Esophagus mucosa (tissue), 1 donor: Measurements from ENCODE around the gene VCL. TPM values are rescaled to one million over a fixed set of nuclear protein-coding genes. Genes with fewer than 3 reads are reported as not detected.
"Not testable (repeated sequence)": the region's sequence is repeated elsewhere in the genome, so short reads cannot be mapped to it uniquely, and the experiment has no call there.

ENCODE experiments used
- ATAC-seq: fragments of 200-7000 bp; cut with Tn5 transposase; one replicate; pipeline ENCODE4 v1.9.1; 2020
- total RNA-seq: library from RNA; stranded (reverse); gene quantifications from one replicate; pipeline ENCODE4 v1.2.4, GENCODE V29; 2023
- donor health status: DM: yes; HTN: yes; CAD: no.

The VCL gene
- 70.2 TPM for total RNA-seq

DNA sequence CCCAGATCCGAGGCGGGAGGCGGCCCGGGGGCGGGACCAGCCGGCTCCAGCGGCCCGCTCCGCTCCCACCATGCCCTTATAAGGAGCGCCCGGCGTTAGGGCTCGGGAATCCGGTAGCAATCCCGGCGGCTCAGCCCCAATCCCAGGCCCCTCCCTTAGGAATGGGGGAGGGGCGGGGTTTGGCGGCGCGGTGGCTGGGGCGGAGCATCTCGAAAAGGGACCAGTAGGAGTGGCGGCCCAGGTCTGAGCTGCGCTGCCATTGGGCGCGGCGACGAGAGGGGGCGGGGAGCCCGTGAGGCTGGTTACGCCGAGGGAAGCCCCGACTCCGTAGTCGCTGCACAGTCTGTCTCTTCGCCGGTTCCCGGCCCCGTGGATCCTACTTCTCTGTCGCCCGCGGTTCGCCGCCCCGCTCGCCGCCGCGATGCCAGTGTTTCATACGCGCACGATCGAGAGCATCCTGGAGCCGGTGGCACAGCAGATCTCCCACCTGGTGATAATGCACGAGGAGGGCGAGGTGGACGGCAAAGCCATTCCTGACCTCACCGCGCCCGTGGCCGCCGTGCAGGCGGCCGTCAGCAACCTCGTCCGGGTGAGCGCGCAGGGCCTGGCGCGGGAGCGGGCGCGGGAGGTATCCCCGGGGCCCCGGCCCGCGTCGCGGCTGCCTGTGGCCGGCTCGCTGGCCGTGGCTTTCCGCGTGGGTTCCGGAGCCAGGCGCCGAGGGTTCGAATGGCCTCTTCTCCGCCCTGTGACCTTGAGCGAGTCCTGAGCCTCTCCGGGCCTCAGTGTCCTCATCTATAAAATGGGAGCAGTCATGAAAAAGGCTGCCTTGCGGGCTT is at the start of gene VCL:
TSS of gene VCL (plus strand) at position 330 of the 836 bp plus-strand sequence. CDS start at position 422, 92 bp downstream.
- ATAC-seq: peak; percentile 96

DNA sequence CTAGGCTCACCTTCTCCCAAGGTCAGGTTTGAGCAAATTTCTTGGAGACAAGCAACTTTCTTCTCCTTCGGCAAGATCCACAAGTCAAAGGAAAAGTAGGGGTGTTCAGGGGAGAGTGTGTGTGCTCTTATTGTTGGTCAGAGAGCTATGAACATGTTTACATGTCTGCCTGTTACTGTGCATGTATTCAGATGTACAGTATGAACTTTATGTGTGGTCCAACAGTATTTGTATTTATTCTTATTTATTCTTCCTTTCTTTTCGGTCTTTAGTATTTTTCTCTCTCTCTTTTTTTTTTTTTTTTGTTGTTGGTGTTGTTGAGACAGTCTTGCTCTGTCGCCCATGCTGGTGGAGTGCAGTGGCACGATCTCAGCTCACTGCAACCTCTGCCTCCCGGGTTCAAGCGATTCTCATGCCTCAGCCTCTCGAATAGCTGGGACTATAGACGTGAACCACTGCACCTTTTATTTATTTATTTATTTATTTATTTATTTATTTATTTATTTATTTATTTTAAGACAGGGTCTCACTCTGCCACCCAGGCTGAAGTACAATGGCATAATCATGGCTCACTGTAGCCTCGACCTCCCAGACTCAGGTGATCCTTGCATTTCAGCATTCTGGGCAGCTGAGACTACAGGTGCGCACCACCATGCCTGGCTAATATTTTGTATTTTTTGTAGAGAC is 48.8 kb upstream of the VCL start:
- ATAC-seq: no peak

DNA sequence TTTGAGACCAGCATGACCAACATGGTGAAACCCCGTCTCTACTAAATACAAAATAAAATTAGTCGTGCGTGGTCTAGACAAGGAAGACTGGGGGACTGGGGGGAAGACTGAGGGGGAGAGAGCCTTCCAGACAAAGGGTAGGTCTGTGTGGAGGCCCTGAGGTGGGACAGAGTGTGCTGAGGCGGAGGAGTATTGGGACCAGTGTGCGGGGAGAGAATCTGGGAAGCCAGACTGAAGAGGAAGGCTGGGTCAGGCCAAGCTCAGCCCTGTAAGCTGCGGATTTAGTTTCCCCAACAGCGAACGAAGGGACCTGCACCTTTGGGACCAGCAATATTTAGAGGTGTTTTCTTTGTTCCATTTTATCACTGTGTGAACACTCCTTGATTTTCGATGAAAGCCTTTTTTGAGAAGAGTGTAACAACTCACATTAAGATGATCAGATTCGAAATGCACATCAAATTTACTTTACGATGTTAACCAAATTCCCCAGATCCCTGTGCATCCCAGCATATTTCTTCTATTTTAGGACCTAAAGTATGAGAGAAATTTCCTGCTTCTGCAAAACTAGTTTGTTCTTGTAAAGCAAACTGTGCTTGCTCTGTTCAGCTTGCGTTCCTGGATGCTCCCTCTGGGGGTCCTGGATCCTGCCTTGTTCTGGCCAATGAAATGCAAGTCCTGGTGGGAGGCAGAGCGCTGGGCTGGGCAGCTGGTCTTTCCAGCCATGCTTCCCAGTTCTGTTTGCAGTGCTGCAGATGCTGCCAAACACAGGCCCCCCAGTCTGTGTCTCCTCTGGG is 47.6 kb upstream of the VCL start:
- ATAC-seq: peak; percentile 17

DNA sequence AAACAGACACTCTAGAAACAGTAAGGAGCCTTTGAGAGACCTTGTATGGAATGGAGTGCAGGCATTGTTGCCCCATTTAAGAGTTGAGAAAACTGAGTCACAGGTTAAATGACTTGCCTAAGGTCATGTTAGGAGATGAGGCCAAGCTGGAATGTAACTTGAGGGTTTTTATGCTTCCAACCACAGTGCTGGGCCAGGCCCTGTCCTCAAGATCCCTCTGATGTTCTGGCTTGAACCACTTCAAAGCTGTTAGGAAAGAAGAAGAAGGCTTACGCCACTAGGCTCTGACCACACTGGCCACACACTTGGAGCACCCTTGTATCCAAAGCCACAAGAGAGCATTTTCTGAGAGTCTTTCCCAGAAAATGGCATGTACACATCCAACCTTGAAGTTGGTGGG is 44.3 kb upstream of the VCL start:
- ATAC-seq: no peak

DNA sequence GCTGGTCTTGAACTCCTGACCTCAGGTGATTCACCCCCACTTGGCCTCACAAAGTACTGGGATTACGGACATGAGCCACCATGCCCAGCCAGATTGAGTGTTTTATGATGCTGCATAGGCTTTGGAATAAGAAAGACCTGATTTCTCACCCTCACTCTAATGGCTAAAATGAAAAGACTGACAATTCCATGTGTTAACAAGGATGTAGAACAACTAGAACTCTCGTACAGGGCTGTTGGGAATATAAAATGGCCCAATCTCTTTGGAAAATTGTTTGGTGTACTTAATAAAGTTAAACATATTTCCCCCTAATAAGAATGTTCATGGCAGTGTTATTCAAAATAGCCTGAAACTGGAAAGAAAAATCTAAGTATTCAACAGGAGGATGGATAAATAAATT is 43.2 kb upstream of the VCL start:
- ATAC-seq: no peak

DNA sequence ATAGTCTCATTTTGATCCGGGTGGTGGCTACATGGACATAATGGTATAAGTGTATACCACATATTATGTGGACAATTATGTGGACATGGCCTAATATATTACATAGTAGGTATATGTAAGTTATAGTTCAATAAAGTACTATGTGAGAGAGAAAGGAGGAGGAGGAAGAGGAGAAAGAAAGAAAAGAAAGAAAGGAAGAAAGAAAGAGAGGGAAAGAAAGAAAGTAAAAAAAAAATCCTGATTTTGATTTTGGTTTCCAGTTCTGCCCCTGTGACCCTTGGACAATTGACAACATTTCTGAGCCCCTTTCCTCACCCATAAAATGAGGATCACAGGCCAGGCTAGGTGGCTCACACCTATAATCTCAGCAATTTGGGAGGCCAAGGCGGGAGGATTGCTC is 42.2 kb upstream of the VCL start:
- ATAC-seq: no peak

DNA sequence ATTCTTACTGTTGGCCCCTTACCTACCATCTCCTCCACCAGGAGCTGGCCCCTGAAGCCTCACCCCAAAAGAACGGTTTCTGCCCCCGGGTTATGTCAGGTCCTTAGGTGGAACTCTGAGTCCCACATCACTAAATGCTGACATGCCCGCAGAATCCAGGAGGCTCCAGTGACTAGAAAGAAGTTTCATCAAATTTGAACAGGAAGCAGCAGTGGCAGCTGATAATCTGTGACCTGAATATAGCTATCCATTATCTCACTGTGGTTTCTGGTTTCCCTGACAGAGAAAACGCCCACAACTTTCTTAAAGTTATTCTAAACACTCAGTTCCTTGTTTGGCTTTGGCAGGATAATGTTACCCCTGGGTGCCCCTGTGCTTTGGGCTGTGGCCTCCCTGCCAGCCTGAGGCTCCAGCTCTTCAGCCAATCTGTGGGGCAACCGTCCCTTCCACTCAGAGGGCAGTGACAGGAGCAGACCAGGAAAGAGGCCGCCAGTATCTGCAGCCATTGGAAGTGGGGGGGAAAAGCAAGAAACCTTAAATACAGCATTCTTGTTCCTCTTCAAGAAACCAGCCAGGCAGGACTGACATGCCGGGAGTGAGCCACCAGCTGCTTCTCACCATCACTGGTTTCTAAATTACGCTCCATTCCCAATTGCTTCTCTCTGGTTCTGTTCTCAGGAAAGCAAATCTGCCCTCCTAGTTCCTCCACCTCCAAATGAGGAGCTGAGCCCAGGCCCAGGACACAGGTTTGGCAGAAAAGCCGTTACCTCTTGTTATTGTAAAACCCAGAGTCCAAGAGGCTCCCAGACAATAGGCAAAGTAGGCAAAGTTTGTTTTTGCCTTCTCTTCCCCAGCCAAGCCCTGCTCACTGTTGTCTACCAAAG is 41.2 kb upstream of the VCL start:
- peak; percentile 50 for ATAC-seq

DNA sequence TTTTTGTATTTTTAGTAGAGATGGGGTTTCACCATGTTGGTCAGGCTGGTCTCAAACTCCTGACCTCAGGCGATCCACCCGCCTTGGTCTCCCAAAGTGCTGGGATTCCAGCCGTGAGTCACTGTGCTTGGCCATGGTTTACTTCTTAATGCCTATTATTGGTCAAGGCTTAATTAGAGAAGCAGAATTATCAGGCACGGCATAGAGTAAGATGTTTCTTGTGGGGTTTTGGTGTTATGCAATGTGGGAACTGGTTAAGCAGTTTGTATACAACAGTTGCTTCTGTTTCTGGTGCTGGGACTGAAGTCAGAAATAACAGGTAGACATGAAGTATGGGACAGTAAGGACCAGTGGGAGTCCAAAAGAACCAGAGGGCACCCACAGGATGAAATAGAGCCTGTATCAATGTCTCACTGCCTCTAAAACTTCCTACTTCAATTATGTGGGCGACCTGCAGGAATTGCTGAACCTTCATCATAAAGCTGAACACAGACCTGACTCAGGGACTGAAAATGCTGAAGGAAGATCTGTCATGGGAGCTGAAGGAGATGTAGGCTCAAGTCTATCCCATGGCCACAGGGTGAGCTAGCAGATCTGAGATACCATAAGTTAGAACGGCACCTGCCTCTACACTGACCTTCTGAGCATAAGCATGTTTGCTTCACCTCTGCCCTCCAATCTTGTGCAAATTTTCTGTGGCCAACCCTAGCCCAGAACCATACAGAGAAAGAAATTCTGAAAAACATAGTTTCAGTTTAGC is 38.3 kb upstream of the VCL start:
- ATAC-seq: no peak

DNA sequence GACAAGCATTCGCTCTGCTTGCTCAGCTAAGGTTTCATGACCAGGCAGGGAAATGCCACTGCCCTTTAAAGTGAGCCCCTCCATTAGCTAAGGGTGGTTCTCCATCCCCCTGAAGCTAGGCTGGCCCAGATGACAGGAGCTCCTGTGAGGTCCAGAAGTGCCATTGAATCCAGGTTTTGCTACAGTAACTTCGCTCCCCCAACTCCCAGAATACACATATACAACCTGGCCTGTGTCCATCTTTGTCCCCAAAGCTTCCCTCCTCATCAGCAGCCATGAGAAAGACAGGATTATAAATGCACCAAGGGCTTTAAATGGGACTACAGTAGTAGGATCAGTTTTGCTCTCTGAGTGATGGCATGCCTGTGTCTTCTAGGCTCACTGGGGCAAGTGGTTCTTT is 35.5 kb upstream of the VCL start:
- ATAC-seq: no peak

DNA sequence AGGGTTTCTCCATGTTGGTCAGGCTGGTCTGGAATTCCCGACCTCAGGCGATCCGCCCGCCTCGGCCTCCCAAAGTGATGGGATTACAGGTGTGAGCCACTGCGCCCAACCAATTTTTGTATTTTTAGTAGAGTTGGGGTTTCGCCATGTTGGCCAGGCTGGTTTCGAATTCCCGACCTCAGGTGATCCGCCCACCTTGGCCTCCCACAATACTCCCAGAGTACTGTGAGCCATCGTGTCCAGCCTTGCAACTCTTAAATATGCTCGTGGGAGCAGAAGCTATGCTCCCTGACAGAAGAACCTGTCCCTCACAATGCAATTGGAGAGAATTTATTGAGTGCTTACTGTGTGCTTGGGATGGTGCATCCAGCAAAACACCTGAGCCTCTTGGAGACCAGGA is 34.4 kb upstream of the VCL start:
- ATAC-seq: not testable (repeated sequence)

DNA sequence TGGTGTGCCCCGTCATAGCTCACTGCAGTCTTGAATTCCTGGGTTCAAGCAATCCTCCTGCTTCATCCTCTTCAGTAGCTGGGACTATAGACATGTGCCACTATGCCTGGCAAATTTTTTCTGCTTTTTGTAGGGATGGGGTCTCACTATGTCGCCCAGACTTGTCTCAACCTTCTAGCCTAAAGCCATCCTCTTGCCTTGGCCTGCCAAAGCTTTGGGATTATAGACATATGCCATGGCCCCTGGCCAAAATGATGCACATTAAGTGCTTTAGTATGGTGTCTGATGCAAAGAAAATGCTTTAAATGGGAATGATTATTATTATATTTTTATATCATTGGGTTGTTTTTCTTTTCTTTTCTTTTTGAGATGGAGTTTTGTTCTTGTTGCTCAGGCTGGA is 33.2 kb upstream of the VCL start:
- ATAC-seq: no peak

DNA sequence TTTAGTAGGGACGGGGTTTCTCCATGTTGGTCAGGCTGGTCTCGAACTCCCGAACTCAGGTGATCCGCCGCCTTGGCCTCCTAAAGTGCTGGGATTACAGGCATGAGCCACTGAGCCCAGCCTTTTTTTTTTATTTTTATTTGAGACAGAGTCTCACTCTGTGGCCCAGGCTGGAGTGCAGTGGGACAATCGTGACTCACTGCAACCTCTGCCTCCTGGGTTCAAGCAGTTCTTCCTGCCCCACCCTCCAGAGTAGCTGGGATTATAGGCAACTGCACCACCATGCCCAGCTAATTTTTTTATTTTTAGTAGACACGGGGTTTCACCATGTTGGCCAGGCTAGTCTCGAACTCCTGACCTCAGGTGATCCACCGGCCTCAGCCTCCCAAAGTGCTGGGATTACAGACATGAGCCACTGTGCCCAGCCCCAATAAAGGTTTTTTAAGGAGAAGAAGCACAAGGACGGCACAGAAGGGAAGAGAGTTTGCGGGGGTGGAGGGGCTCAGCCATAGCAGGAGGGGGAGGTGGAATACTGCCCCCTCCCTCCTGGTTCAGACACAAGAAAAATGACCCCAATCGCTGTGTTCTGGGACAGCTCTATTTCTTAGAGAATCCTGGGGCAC is 32.5 kb upstream of the VCL start:
- ATAC-seq: peak; percentile 40

DNA sequence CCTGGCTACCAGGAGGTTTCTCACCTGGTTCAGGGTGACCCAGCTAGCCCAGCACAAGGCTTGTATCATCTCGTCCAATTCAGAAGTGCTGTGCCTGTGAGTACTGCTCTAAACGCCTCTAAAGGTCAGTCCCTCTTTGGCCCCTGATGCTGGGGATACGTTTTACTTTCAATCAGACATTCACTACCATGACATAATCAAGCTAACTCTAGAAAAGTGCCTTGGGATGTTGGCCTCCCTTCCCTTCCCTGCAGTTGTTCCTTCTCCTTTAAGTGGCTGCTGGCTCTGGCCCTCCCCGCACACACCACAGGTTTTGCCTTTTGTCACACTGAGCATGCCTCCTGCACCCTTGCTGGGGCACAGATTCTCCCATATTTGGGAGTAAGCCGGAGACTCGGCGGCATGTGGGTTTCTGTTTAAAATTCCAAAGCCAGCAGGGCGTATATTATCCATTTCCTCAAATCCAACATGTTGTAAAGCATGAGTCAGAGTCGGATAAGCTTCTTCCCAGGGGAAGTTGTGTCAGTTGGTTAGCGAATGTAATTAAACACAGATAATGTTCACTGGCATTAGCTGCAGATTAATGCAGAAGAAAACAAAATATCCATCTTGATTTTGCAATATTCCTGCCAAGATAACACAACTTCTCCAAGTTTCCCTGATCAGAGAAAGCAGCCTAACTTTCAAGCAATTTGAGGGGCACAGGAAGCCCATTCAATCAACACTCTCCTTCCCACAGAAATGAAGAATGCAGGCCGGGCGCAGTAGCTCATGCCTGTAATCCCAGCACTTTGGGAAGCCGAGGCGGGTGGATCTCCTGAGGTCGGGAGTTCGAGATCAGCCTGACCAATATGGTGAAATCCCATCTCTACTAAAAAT is 31.8 kb upstream of the VCL start:
- ATAC-seq: peak; percentile 91

DNA sequence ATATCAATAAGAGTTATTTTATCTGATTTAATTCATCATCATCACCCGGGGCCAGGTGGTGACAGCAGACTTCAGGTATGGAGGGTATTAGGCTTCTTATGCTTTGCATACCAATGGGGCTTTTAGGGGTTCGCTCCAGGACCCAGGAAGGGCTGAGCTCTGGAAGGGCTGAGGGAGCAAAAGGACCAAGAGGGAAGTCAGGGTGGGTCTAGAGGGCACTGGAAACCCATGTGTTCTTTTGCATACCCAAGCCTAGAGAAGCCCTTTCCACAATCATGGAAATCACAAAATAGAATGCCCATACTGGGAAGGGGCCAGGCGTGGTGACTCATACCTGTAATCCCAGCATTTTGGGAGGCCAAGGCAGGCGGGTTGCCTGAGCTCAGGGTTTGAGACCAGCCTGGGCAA is 30.9 kb upstream of the VCL start:
- no peak for ATAC-seq

DNA sequence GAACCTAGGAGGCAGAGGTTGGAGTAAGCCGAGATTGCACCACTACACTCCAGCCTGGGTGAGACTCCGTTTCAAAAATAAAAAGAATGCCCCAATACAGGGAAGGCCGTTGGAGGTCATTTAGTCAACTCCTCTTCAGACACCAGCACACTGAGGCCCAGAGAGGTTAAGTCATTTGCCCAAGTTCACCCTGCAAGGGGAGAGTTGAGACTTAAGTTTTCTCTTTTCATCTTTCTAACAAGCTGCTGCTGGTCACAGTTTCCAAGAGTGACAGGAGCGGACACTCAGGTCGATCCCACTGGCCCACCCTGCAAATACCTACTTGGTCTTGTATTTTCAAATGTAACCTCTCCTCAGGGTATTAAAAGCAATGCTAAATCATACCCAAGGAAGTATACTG is 30.4 kb upstream of the VCL start:
- no peak for ATAC-seq

DNA sequence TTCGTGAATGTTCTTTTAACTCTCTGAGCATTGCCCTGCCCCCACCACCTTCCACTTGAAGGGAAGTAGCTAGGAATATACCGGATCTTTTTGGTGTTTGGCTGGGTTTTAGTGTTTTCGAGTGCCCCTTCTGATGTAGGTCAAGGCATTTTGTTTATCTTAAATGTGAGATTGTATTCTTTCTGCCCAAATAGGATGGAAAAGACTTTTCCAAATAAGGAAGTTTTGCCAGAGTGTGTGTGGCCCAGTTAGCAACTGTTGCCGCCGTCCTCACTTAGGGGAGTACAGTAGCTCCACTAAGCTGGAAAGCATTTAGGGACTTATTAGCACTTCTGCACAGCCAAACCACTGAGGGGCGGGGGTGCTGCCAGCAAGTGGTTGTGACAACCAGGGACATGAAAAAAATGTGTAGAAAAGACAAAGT is 29.8 kb upstream of the VCL start:
- ATAC-seq: no peak

DNA sequence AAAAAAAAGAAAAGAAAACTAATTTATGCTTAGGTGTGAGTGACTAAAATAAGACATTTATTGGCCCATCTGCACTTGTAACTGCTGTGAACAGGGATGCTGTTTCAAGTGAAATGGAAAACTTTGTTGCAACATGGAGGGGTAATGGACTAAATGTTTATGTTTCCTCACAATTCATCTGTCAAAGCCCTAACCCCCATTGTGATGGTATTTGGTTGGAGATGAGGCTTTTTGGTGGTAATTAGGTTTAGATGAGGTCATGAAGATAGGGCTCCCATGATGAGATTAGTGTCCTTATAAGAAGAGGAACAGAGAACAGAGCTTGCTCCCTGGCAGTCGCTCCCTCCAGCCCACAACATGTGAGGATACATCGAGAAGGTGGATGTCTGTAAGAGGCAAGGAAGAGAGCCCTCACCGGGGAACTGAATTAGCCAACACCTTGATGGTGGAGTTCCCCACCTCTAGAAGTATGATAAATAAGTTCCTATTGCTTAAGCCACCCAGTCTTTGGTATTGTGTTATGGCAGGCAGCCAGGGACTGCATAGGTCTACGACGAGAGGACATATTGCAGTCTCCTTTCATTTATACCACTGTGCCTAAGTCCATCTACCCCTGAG is 28.6 kb upstream of the VCL start:
- no peak for ATAC-seq

DNA sequence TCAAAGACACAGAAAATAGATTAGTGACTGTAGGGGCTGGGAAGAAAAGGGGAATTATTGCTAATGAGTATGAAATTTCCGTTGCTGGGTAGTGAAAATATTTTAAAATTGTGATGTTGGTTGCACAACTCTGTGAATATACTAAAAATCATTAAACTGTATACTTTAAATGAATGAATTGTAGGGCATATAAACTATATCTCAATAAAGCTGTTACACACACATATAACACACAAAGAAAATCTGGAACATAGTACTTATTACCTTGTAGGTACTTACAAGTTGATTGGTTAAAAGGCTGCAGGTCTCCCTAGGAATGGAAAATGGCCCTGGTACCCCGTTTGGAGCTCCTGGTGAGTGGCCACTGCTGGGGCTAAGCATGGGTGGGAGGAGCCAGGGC is 27.1 kb upstream of the VCL start:
- ATAC-seq: no peak

DNA sequence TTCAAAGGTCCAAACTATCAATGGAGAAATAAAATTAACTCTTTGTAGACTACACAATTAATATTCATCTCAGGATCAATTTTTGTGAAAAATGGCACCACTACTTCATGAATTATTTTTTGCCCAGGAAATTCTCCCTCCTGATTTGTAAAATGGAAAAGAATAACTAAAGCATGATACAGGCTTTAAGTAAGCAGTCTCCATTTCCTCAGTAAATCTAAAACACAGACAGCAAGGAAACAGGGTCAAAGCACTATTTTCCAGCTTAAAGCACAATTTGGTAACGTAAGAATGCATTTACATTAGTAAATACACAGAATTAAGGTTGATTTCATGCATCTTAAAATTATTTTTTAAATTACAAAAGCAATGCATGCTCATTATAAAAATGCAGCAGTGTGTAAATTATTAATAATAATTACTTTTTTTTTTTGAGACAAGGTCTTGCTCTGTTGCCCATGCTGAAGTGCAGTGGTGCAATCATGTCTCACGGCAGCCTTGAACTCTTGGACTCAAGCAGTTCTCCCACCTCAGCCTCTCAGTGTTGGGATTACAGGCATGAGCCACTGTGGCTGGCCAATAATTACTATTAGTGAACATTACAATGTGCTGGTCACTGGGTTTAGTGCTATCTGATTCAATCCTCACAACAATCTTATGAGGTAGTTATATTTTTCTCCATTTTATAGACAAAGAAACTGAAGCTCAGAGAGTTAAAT is 26.1 kb upstream of the VCL start:
- ATAC-seq: no peak
